ENCODE data around the gene HMGN4. TPM values are rescaled to one million over a fixed set of nuclear protein-coding genes. Genes with fewer than 3 reads are reported as not detected.
A peak's percentile ranks its signal among the peaks of the same experiment; 100 is the strongest.

The HMGN4 gene
- total and polyA plus RNA-seq, 9 of the 15 experiments (the other 6 are each of a cell fraction or from before 2014, with no cell fraction given) = 35.4 to 134 (median 94.1) TPM

GRCh38 chr6:26553264-26553634, 15.1 kb downstream of the HMGN4 start (continued):
- no peak for TF ChIP-seq ZNF655 (CRISPR knock-in tag; IDR thresholded peaks at IDR 0.05)
- no peak for TF ChIP-seq TEAD2 (tag; IDR thresholded peaks at IDR 0.05)
- TF ChIP-seq CCAR2 (IDR thresholded peaks at IDR 0.05; ENCODE audit: low read depth, low read length) = no peak
- TF ChIP-seq, protein P1, sequence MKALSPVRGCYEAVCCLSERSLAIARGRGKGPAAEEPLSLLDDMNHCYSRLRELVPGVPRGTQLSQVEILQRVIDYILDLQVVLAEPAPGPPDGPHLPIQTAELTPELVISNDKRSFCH (CRISPR knock-in tag; IDR thresholded peaks at IDR 0.05) = no peak
- TF ChIP-seq, protein P1 (tag; IDR thresholded peaks at IDR 0.05) = no peak
- TF ChIP-seq GTF2F1 (IDR thresholded peaks at IDR 0.05; ENCODE audit: low read depth, low read length) = no peak
- TF ChIP-seq, protein P2, sequence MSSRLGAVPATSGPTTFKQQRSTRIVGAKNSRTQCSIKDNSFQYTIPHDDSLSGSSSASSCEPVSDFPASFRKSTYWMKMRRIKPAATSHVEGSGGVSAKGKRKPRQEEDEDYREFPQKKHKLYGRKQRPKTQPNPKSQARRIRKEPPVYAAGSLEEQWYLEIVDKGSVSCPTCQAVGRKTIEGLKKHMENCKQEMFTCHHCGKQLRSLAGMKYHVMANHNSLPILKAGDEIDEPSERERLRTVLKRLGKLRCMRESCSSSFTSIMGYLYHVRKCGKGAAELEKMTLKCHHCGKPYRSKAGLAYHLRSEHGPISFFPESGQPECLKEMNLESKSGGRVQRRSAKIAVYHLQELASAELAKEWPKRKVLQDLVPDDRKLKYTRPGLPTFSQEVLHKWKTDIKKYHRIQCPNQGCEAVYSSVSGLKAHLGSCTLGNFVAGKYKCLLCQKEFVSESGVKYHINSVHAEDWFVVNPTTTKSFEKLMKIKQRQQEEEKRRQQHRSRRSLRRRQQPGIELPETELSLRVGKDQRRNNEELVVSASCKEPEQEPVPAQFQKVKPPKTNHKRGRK (tag; IDR thresholded peaks at IDR 0.05) = no peak
- no peak for TF ChIP-seq HOXB6 (CRISPR knock-in tag; IDR thresholded peaks at IDR 0.05; ENCODE audit: borderline replicate concordance)
- TF ChIP-seq TBP (optimal IDR thresholded peaks at IDR 0.05; ENCODE audit: low read depth, low read length) = peak; percentile 99
- 0 out of 2 replicates have a peak, but pooled peaks have one; percentile 31 for TF ChIP-seq ZBTB7A (IDR thresholded peaks at IDR 0.05; ENCODE audit: borderline replicate concordance, control insufficient read depth, low read depth, low read length)
- TF ChIP-seq PYGO2 (tag; IDR thresholded peaks at IDR 0.05) = no peak
- TF ChIP-seq KLF16 (IDR thresholded peaks at IDR 0.05) = no peak
- 0 out of 2 replicates have a peak, but pooled peaks have one; percentile 42 for TF ChIP-seq ZBTB33 (CRISPR knock-in tag; IDR thresholded peaks at IDR 0.05)
- peak; percentile 82 for TF ChIP-seq CHAMP1 (IDR thresholded peaks at IDR 0.05)
- TF ChIP-seq AFF1 (IDR thresholded peaks at IDR 0.05; ENCODE audit: low read depth in 1 of 2, partially characterized antibody in 2 of 2) = no peak
- no peak for TF ChIP-seq PHF8 (IDR thresholded peaks at IDR 0.05; ENCODE audit: borderline replicate concordance, low read length)

Measured in K562 (cell line).